Activated CD4-positive, alpha-beta T cell treated with anti-CD3 and anti-CD28 coated beads for 48 hours (primary cell): ENCODE measurements around the gene IFNW1.
"Not testable (repeated sequence)": the region's sequence is repeated elsewhere in the genome, so short reads cannot be mapped to it uniquely, and the experiment has no call there.

Source experiments
- DNase-seq: peaks from one replicate; pipeline ENCODE4 v3.0.0-alpha.2; 2020

IFNW1 gene

GRCh38 chr9:21141427-21141882, at the start of gene IFNW1:
Gene IFNW1 (minus strand): TSS chr9:21141832. CDS start chr9:21141570, 262 bp downstream.
- no peak for DNase-seq

DNA sequence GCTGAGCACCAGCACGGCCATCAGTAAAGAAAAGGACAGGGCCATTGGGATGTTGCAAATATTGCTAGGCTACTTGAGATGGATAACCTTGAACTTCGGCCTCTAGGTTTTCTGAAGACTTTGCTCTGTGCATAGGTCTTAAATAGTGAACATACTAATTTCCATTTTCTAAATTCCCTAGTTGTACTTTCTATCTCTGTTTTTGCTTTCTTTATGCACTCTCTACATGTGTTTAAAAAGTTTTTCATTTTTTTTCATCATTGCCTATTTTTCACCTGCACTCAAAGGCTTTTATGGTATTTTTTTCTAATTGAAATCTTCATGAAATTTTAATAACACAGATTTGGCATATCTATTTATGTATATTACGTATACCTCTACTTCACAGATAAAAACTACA, 45.9 kb upstream of the IFNW1 start, which contains the start of gene IFNA4:
TSS of gene IFNA4 (minus strand) at position 101 of the 400 bp plus-strand sequence. CDS start at position 45, 56 bp downstream.
- not testable (repeated sequence) for DNase-seq

DNA sequence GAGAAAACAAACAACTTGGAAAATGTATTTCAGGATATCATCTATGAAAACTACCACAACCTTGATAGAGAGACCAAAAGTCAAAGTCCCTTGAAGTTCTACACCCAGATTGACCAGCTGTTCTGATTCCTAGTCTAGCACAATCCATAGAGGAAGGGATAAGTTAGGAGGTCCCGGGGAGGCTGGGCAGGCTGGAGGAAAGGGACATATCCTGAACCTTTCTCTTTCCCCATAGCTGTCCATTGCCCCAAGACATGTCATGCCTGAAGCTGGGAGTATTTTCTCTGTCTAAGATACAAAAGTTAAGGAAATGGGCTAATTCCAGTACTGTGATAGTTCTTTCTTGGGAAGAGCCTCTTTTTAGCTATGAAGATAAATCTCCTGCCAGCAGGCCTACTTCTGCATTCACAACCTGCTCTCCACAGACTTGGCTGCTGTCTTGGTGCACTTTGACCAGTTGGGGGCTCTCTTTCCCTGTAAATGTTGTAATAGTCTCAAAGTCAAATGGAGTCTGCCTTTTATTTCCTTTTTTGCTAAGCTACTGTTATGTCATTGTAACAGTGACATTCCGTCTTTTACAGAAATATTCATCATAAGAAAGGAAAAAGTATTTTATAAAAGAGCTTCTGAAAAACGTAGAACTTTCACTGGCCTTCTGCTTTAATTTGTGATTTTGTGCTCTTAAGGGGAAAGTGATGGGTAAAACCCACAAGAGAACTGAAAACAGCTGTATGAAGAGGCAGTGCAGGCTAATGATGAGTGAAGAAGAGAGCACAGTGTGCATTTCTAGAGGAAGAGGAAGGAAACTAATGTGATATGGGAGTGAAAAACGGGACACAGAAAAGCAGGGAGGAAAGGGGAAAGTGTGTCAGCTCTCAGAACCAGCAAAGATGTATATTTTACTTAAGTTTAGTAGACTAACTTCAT, 41.4 kb upstream of the IFNW1 start:
- peak; percentile 27 for DNase-seq

GRCh38 chr9:21174671-21175070, 33.0 kb upstream of the IFNW1 start:
- no peak for DNase-seq

DNA sequence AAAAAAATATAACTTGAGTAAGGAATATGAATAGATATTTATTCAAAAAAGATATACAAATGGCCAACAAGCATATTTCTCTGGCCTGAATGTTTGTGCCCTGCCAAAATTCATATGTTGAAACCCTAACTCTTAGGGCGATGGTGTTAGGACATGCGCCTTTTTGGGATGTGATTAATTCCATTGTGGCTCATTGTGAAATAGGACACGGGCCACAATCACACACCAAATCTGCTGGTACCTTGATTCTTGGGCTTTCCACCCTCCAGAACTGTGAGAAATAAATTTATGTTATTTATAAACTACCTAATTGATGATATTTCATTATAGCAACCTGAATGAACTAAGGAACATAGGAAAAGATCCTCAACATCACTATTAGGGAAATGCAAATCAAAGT, 30.5 kb upstream of the IFNW1 start:
- no peak for DNase-seq

DNA sequence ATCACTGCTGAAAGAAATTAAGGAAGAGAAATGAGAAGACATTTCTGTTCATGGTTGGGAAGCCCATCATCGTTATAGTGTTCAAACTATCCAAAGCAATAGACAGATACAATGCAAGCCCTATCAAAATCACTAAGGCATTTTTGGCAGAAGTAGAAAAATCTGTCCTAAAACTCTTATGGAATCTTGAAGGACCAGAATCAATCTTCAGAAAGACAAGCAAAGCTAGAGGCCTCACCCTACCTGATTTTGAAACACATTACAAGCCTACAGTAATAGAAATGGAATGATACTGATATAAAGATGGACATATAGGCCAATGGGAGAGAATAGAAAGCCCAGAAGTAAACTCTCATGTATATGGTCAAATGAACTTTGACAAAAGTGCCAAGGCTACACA, 29.7 kb upstream of the IFNW1 start:
- no peak for DNase-seq

GRCh38 chr9:21166560-21166959, 24.9 kb upstream of the IFNW1 start, which contains the start of gene IFNA21:
Gene IFNA21 (minus strand): TSS chr9:21166660. CDS start chr9:21166612, 48 bp downstream.
- DNase-seq = not testable (repeated sequence)

DNA sequence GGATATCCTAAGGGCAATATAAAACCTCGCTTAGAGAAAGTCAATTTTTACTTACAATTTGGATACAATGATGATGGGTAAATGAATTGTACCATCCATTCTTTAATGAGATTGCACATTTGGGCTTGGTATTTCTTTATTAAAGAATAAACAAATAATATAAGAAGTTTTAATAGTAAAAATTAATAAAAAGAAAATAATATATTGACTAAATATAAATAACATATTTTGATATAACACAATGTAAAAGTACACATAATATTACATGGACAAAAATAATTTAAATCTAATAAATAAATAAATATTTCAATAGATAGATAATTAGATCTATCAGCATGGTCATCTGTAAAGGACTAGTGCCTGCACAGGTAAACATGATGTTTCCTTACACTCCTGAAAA, 23.9 kb upstream of the IFNW1 start:
- no peak for DNase-seq

GRCh38 chr9:21160178-21160577, 18.5 kb upstream of the IFNW1 start:
- no peak for DNase-seq

DNA sequence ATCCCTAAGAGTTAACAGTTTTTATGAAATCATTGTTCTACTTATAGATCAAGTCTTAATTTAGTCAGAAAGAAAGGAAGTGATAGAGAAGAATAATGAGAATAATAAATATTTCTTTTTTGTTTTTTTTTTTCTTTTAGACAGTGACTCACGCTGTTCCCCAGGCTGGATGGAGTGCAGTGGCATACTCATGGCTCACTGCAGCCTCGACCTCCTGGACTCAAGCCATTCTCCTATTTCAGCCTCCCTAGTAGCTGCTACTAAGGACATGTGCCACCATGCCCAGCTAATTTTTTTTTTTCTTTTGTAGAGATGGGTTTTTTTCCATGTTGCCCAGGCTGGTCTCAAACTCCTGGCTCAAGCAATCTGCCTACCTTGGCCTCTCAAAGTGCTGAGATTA, 13.9 kb upstream of the IFNW1 start:
- DNase-seq = no peak

GRCh38 chr9:21154018-21154608, 12.5 kb upstream of the IFNW1 start:
- DNase-seq = no peak

DNA sequence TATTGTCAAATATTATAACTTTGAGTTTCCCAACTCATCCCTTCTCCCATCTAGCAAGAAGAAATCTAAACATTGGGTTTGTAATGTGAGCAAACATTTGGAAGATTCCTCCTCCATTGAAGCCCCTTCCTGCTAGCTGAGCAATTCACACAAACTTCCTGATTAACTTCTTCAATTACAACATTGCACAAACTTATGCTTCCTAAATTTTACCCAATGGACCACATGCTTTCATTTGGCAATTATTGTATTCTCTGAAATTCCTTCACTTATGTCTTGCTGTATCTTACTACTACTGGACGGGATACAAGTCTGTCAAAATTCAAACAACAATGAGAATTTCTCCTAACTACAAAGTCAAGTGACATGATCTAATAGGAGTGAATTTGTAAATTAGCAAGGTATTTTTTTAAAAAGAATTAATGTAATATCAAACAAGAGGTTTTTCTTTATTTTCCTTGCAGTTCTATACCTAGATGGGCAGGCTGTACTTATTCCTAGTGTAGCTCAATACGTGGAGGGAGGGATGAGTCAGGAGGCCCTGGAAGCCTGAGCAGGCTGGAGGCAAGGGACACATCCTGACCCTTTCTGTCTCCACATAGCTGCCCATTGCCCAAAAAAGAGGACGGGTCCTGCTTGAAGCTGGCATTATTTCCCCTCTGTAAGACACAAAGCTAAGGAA, 11.8 kb upstream of the IFNW1 start:
- DNase-seq = no peak

GRCh38 chr9:21144603-21145002, 3.0 kb upstream of the IFNW1 start:
- DNase-seq = no peak

DNA sequence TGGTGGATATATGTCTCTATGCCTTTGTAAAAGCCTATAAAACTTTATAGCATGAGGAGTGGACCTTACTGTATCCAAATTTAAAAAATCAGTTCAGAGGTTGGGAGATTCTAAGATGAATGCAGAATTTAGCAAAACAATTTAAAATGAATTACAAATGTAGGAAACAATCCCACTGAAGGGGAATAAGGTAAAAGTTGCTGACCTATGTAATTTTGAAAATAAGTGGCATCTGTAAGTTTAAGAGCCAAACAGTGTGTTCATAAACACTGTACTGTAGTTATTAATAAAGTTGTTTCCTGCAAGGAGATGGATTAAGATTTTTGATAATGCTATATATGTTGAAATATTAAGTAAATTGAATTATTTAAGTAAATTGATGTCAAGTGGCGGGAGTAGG, 4.6 kb downstream of the IFNW1 start:
- no peak for DNase-seq

DNA sequence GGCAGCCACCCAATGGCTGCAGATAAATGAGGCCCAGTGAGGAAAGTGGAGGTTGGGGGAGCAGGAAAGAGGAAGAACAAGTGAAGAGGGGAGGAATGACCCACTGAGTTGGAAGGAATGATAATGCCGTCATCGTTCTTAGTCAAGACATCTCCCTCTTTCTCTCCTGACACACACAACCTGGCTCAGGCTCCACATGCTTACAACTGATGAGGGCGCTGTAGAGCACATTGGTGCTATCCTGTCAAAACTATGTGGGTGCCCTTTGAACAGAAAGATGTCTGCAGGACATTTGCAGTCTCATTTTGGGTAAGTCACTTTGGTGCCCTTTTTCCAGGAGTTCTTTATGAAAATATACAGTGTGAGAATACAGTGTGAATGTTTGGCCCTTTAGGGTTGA, 5.9 kb downstream of the IFNW1 start:
- no peak for DNase-seq

GRCh38 chr9:21128186-21128585, 13.4 kb downstream of the IFNW1 start:
- not testable (repeated sequence) for DNase-seq

- no peak for DNase-seq
Measured at GRCh38 chr9:21121595-21122251, 19.9 kb downstream of the IFNW1 start.

- DNase-seq = no peak
Measured at GRCh38 chr9:21121079-21121478, 20.6 kb downstream of the IFNW1 start.

- DNase-seq = no peak
Measured at GRCh38 chr9:21119093-21119770, 22.4 kb downstream of the IFNW1 start.

- no peak for DNase-seq
Measured at GRCh38 chr9:21114311-21114710, 27.3 kb downstream of the IFNW1 start.

DNA sequence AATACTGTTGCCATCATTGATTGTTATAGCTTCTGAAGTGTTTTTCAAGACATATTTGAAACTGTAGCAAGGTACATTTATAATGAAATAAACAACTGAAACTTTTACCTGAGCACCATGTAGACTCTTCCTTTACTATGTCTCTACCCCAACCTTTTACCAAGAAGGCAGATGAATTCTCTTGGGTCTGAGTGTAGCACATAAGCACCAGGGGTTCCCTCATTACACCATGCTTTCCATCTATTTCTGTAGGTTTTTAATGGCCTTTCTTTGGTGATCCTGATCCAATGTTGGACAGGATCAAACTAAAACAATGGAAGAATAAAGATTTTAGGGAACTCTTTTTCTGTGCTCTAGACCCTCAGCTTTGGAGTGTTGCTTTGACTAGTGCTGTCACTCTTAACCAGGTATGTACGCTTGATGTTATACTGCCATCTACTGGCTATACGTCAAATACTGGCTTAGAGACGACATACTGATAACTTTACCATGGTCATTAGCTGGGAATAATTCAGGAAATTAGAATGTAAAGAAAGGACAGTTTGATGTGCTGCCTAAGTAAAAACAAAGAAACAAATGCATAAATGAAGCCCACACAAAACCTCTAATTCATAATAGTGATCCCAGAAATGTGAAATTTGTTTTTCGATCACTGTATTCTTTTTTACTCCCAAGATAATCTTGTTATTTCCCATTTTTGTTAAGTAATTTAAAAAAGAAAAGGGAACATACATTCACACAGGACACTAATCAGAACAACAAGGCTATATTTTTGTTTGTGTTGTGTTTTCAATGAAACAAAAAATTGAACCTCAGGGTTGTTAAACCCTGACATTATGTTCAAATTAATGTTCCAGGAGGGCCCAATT, 30.7 kb downstream of the IFNW1 start:
- DNase-seq = no peak
